HG02840 (cell line): ENCODE measurements around the gene POTEJ.
"Not testable (repeated sequence)": the region's sequence is repeated elsewhere in the genome, so short reads cannot be mapped to it uniquely, and the experiment has no call there.

Source experiments
- ATAC-seq: cut with Tn5 transposase; IDR thresholded peaks from one replicate; pipeline ENCODE4 v1.9.1; 2021; ENCODE audit warnings: mild to moderate bottlenecking, moderate library complexity, moderate number of reproducible peaks; ENCODE audit not compliant: unreplicated experiment, low FRiP score

Gene POTEJ

GRCh38 chr2:130599926-130600325, 11.3 kb upstream of the POTEJ start:
- ATAC-seq: not testable (repeated sequence)

GRCh38 chr2:130601648-130602302, 9.5 kb upstream of the POTEJ start:
- not testable (repeated sequence) for ATAC-seq

- not testable (repeated sequence) for ATAC-seq
Observed at GRCh38 chr2:130608276-130609001, 2.8 kb upstream of the POTEJ start.

GRCh38 chr2:130609002-130609920, 2.0 kb upstream of the POTEJ start:
- ATAC-seq: not testable (repeated sequence)

GRCh38 chr2:130610486-130610885, 754 bp upstream of the POTEJ start:
- ATAC-seq: not testable (repeated sequence)

DNA sequence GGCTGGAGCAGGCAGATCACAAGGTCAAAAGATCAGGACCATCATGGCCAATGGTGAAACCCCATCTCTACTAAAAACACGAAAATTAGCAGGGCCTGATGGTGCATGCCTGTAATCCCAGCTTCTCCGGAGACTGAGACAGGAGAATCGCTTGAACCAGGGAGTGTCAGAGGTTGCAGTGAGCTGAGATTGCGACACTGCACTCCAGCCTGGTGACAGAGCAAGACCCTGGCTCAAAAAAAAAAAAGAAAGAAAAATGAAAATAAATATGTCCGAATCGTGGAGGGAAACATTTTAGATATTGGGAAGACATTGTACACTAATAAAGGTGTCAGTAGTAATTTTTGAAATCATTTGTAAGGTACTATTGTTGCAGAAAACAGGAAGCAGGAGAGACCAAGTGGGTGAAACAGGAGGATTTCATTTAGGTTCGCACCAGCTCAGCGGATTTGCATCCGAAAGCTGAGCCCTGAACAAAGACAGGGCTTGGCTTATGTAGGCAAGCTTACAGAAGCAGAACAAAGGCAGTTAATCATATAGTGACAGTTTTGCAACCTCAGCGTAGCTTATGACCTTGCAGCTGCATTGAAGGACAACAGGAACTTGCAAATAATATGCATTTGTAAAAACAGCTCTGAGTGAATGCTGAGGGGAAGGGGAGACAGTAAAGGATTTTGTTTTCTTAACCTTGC, 17.7 kb downstream of the POTEJ start:
- not testable (repeated sequence) for ATAC-seq

DNA sequence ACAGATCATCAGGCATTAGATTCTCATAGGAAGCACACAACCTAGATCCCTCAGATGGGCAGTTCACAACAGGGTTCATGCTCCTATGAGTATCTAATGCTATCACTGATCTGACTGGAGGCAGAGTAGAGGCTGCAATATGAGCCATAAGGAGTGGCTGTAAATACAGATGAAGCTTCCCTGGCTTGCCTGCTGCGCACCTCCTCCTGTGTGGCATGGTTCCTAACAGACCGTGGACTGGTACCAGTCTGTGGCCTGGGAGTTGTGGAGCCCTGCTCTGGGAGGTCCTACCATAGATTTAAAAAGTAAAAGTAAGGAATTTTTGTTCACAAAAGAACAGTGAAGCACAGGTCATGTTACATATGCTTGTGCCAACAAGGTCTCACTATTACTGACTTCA, 27.7 kb downstream of the POTEJ start:
- ATAC-seq: not testable (repeated sequence)

DNA sequence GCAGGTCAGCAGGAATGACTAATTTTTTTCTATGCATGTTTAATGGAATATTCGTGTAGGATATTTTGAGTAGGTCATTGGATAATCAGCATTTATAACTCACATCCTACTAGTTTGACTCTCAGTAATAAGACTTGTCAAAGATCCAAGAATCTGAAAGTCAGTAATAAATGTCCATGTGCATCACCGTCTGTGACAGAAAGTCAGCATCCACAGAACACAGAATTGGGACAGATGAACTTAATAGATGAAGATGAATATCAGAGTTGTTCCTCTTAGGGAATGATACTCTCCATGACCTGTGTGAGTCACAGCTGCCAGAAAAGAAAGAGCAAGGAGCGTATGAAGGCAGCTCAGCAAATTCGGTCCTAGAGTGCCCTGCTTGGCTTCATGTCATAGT, 30.4 kb downstream of the POTEJ start:
- ATAC-seq: not testable (repeated sequence)

DNA sequence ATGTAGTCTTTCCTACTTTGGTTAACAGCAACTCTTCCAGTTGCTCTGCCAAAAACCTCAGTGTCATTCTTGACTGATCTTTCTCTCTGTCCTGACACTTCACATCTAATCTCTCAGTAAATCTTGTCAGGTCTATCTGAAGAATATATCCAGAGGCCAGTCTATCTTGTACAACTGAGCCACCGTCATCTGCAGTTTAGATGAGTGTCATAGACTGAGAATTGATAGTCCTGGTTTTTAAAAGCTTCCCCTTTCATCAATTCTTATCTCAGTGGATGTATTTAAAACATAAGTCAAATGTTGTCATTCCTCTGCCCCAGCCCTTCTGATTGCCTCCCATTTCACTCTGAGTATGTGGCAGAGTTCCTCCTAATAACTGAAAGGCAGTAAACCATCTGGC, 38.0 kb downstream of the POTEJ start:
- ATAC-seq: not testable (repeated sequence)

DNA sequence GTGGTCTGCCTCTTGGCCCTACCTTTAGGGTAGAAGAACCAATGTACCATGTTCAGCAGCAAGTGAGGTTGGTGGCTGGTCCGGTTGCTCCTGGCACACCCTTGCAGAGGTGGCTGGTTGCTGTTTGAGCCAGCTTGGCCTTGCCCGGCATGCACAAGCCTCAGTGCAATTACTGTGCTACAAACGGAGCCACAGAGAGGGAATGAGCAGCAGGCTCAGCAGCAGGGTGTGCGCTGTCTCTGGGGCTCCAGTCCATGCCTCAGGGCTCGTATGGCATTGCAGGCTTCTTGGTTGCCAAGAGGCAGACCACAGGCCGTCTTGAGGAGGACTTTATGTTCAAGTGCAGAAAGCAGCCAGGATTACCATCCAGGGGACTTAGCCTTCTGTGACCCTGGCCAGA, 53.3 kb downstream of the POTEJ start:
- not testable (repeated sequence) for ATAC-seq

GRCh38 chr2:130665596-130665995, 54.4 kb downstream of the POTEJ start:
- not testable (repeated sequence) for ATAC-seq

GRCh38 chr2:130667516-130667915, 56.3 kb downstream of the POTEJ start:
- ATAC-seq: not testable (repeated sequence)

DNA sequence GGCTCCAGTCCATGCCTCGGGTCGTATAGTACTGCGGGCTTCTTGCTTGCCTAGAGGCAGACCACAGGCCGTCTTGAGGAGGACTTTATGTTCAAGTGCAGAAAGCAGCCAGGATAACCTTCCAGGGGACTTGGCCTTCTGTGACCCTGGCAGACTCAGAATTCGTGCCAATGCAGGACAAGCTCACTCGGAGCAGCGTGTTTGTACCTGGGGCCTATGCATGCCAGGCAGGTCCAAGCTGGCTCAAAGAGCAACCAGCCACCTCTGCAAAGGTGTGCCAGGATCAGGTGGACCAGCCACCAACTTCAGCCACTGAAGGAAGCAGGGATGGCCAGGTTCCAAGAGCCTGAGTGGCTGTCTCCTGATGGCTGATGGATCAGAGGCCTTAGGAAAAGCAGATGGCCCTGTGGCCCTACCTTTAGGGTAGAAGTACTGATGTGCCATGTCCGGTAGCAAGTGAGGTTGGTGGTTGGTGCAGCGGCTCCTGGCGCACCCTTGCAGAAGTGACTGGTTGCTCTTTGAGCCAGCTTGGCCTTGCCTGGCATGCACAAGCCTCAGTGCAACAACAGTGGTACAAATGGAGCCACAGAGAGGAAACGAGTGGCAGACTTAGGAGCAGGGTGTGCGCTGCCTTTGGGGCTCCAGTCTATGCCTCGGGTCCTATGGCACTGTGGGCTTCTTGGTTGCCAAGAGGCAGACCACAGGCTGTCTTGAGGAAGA, 58.9 kb downstream of the POTEJ start:
- not testable (repeated sequence) for ATAC-seq

GRCh38 chr2:130692041-130692770, 81.0 kb downstream of the POTEJ start:
- not testable (repeated sequence) for ATAC-seq

GRCh38 chr2:130693474-130693873, 82.2 kb downstream of the POTEJ start:
- ATAC-seq: not testable (repeated sequence)

DNA sequence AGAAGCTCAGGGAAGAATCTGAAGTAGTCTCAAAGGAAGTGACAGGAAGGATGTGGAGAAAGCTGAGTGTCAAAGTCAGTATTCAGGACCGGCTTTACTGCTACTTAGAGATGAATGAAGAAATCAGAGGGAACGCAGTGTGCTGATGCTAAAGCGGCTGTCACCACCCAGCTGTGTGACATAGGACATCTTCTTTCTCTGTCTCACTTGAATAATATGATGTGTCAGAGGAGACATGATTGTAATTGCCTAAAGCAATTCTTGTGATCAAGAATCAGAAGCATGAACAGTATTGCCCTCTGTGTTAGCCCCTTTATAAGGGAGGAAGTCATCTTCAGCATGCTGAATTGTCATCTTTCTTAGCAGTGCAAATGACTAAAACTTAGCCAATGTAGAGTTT, 92.0 kb downstream of the POTEJ start:
- not testable (repeated sequence) for ATAC-seq
